ENCODE measurements around the gene IQGAP2.

IQGAP2 gene

DNA sequence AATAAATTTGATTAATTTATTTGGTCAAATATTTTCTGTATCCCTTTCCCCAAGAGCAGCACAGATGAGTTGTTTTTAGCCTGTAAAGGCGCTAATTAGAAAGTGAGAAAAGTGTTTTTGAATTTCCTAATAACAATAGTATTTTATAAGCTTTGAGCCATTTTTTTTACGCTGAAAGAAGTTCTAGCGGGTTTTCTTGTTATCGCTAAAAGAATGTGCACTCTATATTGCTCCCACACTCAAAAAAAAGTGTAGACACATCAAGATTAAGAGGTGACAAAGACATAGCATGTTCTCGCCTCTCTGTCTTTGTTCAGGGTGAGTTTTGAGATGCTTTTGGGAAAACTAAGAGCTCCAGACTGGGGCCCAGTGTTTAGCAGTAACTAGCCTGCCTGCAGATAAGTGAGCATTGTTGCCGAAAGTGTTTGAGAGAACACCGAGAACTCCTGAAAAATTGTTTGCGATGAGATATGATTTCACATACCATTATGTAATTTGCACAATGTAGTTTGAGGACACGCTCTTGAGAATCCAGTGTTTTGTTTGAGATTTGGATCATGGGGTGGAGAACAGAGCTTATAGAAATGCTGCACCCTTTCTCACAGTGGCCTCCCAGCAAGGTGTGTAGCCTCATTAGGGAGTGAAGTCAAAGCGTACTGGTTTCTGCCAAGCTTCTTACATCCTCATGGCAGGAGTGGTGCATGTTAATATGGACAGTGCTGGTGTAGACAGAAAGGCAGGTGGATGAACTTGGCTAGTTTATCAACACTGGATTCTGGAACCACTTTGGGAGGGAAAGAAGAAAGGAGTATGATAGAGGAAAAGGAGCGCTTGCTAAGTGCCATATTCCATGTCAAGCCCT lies 314.4 kb downstream of the IQGAP2 start:
- peaks cover 0 to 12% (median 8%) of the 10 kb centered on the region in 11 experiments; a peak in 10 of 22 replicates for H3K9me3 ChIP-seq (replicated peaks in 1 of 11)
- peak overlapping the region in 2 of 10 experiments; percentile 68; a peak in 3 of 20 replicates for H3K4me3 ChIP-seq
- no peak overlapping the region for H3K9ac ChIP-seq
- no peaks in the 10 kb centered on the region for H3K36me3 ChIP-seq
- H3K4me1 ChIP-seq, result peaks cover 23 to 35% (median 26%) of the 10 kb centered on the region in 10 experiments
- H3K27ac ChIP-seq, result no peak overlapping the region
- peaks cover 50 to 63% (median 60%) of the 10 kb centered on the region in 11 experiments for H3K27me3 ChIP-seq
- TF ChIP-seq Cebpa-rat (IDR thresholded peaks at IDR 0.05), result no peak
- peak overlapping the region in 8 of 11 experiments; percentile 93 to 100 (median 96); a peak in 11 of 22 replicates for H3K4me2 ChIP-seq
- peaks cover 0 to 19% (median 9%) of the 10 kb centered on the region in 11 experiments; a peak in 11 of 22 replicates for H4K20me1 ChIP-seq

DNA sequence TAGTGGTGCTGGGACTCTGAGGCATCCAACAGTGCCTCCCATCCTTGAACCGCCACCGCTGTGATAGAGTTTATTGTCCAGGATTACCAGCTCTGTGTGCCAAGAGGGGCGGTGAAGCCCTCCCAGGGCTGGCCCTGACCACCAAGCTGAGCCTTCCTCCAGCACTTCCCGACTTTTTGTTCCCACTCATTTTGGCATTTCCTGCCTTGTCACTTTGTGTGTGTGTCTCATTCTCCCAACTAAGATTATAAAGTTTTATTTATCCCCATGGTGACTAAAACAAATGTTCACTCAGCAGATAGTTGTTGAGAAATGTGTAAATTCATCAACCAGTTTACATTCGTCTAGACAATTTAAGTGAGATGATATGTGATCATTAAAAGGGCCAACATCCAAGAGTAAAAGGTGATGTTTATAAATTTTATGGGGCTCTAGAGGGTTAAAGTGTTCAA lies 315.3 kb downstream of the IQGAP2 start:
- Histone ChIP-seq H3K4me3 (no peak overlapping the region), H3K4me1 (peaks cover 23 to 35% (median 26%) of the 10 kb centered on the region in 10 experiments), H3K27me3 (peaks cover 46 to 56% (median 55%) of the 10 kb centered on the region in 11 experiments), H3K9ac (no peak overlapping the region), H3K27ac (no peak overlapping the region), H3K4me2 (no peak overlapping the region), H4K20me1 (peaks cover 0 to 19% (median 9%) of the 10 kb centered on the region in 11 experiments; a peak in 11 of 22 replicates), H3K9me3 (replicated peaks in 1 of 11) (peaks cover 0 to 8% (median 4%) of the 10 kb centered on the region in 11 experiments; a peak in 10 of 22 replicates), H3K36me3 (no peaks in the 10 kb centered on the region)
- no peak for TF ChIP-seq Cebpa-rat (IDR thresholded peaks at IDR 0.05)

DNA sequence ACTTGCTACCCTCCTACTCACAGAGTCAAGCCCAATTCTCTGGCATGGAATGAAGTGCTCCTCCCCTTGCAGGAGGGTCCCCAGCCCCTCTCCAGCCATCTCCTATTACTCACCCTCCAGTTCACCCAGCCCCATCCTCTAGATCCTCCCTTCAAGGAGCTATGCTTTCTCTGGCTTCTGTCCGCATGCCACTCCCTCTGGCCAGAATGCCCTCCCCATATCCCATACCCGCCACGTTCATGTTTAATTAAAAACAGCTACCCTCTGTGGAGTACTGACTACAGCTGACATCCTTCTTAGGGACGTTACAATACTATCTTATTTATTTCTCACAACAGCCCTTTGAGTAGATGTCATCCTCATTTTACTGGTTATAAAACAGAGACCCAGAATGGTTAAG lies 315.8 kb downstream of the IQGAP2 start:
- H3K9ac ChIP-seq, result no peak overlapping the region
- peaks cover 0 to 19% (median 9%) of the 10 kb centered on the region in 11 experiments; a peak in 11 of 22 replicates for H4K20me1 ChIP-seq

DNA sequence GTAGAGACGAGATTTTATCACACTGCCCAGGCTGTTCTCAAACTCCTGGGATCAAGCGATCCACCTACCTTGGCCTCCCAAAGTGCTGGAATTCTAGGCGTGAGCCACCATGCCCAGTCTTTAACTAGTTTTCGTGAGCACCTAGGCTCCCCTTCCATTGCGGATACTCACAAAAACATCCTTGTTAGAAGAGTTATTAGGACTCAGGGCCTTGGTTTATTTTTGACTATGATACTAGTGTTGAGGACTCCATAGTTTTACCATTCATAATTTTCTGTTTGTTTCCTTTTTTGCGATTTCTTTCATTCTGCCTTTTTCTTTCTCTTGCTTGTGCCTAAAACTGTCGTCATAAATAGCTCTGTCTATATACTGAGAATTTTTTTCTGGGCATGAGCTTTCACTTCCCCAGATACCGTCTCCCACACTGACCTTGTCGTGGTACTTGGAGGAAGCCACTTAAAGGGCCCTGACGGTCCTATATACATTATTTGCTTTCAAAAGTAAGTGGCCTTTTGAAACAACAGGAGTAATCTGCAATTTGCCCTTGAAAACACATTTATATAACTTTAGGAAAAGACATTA lies 318.0 kb downstream of the IQGAP2 start:
- H3K9ac ChIP-seq, result no peak overlapping the region
- no peak for TF ChIP-seq Cebpa-rat (IDR thresholded peaks at IDR 0.05)
- no peak overlapping the region for H3K27ac ChIP-seq
- 0 out of 22 replicates have a peak, but pooled peaks cover 0 to 1% (median 0%) of the 10 kb centered on the region in 11 experiments for H3K9me3 ChIP-seq (replicated peaks in 1 of 11)
- no peaks in the 10 kb centered on the region for H3K36me3 ChIP-seq
- H3K4me3 ChIP-seq, result no peak overlapping the region
- H3K4me2 ChIP-seq, result peak overlapping the region in 6 of 11 experiments; percentile 13 to 71 (median 60); a peak in 11 of 22 replicates
- peaks cover 23 to 30% (median 28%) of the 10 kb centered on the region in 11 experiments for H3K27me3 ChIP-seq
- H3K4me1 ChIP-seq, result peaks cover 9 to 22% (median 14%) of the 10 kb centered on the region in 10 experiments; a peak in 19 of 20 replicates
- peaks cover 0 to 8% (median 0%) of the 10 kb centered on the region in 11 experiments; a peak in 3 of 22 replicates for H4K20me1 ChIP-seq

More for the DNA sequence above, 315.8 kb downstream of the IQGAP2 start:
- Histone ChIP-seq H3K4me3 (no peak overlapping the region), H3K27ac (no peak overlapping the region), H3K4me2 (no peak overlapping the region), H3K27me3 (peaks cover 42 to 52% (median 50%) of the 10 kb centered on the region in 11 experiments), H3K4me1 (peaks cover 23 to 35% (median 26%) of the 10 kb centered on the region in 10 experiments), H3K9me3 (replicated peaks in 1 of 11) (peaks cover 0 to 3% (median 0%) of the 10 kb centered on the region in 11 experiments; a peak in 5 of 22 replicates), H3K36me3 (no peaks in the 10 kb centered on the region)
- TF ChIP-seq Cebpa-rat (IDR thresholded peaks at IDR 0.05), result no peak

DNA sequence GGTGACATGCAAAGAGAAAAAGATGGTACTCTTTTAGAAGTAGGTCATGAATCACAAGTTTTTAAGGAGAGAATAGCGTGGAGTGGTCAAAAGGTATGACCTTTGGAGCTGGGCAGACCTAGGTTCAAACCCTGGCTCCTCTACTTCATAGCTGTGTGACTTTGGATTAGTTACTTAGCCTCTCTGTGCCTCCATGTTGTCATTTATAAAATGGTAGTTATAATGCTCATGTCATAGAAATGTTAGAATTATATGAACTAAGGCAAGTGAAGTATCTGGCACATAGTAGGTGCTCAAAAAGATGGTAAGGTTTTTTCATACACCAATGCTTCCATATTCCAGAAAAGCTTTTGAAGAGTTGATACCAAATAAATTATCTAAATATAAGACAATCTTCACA lies 320.2 kb downstream of the IQGAP2 start:
- Histone ChIP-seq H3K4me3 (no peak overlapping the region), H3K9me3 (replicated peaks in 1 of 11) (peaks cover 6 to 23% (median 14%) of the 10 kb centered on the region in 11 experiments; a peak in 20 of 22 replicates), H3K9ac (no peak overlapping the region), H3K4me2 (no peak overlapping the region), H4K20me1 (no peaks in the 10 kb centered on the region), H3K27ac (no peak overlapping the region), H3K27me3 (peaks cover 1 to 8% (median 6%) of the 10 kb centered on the region in 11 experiments; a peak in 21 of 22 replicates), H3K4me1 (peaks cover 0 to 16% (median 5%) of the 10 kb centered on the region in 10 experiments; a peak in 10 of 20 replicates), H3K36me3 (0 out of 22 replicates have a peak, but pooled peaks cover 0 to 4% (median 0%) of the 10 kb centered on the region in 11 experiments)
- no peak for TF ChIP-seq Cebpa-rat (IDR thresholded peaks at IDR 0.05)

DNA sequence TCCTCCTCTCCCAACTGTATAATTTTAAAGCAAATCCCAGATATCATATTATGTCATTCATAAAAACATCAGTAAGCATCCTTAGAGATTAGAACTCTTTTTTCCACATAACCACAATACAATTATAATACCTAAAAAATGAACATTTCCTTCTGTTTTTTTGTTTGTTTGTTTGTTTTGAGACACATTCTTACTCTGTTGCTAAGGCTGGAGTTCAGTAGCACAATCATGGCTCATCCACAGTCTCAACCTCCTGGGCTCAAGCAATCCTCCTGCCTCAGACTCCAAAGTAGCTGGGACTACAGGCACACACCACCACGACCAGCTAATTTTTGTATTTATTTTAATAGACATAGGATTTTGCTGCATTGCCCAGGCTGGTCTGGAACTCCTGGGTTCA lies 320.8 kb downstream of the IQGAP2 start:
- H3K36me3 ChIP-seq, result 0 out of 22 replicates have a peak, but pooled peaks cover 0 to 4% (median 0%) of the 10 kb centered on the region in 11 experiments
- H3K27me3 ChIP-seq, result peaks cover 0 to 1% (median 0%) of the 10 kb centered on the region in 11 experiments; a peak in 2 of 22 replicates
- no peak overlapping the region for H3K4me2 ChIP-seq
- no peak overlapping the region for H3K9ac ChIP-seq
- H3K27ac ChIP-seq, result no peak overlapping the region
- no peak overlapping the region for H3K4me3 ChIP-seq
- peaks cover 12 to 29% (median 21%) of the 10 kb centered on the region in 11 experiments for H3K9me3 ChIP-seq (replicated peaks in 1 of 11)
- H4K20me1 ChIP-seq, result no peaks in the 10 kb centered on the region
- H3K4me1 ChIP-seq, result peaks cover 0 to 16% (median 5%) of the 10 kb centered on the region in 10 experiments; a peak in 10 of 20 replicates
- TF ChIP-seq Cebpa-rat (IDR thresholded peaks at IDR 0.05), result no peak

DNA sequence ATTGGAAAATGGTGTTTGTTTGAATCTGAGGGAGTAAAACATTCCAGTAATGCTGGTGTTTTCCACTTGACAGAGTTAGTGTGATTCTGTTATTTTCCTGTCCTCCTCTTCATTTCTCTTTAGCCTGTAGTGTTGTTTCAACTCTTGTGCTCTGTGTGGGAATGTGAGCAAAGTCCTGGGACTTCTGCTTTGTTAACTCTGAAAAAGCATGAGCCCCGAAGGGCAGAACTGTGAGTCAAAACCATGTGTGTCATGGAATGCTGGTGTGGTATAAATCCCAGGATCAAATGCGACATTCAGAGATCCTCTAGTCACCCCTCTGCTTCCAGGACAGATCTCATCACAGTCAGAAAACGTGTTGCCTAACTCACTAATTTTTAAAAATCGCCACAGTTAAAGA lies 321.8 kb downstream of the IQGAP2 start:
- no peak overlapping the region for H3K9ac ChIP-seq
- H3K36me3 ChIP-seq, result peaks cover 0 to 11% (median 0%) of the 10 kb centered on the region in 11 experiments; a peak in 5 of 22 replicates
- H3K4me3 ChIP-seq, result no peak overlapping the region
- H3K4me1 ChIP-seq, result peaks cover 0 to 16% (median 5%) of the 10 kb centered on the region in 10 experiments; a peak in 10 of 20 replicates
- TF ChIP-seq Cebpa-rat (IDR thresholded peaks at IDR 0.05), result no peak
- no peaks in the 10 kb centered on the region for H4K20me1 ChIP-seq
- peaks cover 22 to 39% (median 30%) of the 10 kb centered on the region in 11 experiments for H3K9me3 ChIP-seq (replicated peaks in 1 of 11)
- H3K27me3 ChIP-seq, result no peaks in the 10 kb centered on the region
- H3K4me2 ChIP-seq, result no peak overlapping the region
- no peak overlapping the region for H3K27ac ChIP-seq

DNA sequence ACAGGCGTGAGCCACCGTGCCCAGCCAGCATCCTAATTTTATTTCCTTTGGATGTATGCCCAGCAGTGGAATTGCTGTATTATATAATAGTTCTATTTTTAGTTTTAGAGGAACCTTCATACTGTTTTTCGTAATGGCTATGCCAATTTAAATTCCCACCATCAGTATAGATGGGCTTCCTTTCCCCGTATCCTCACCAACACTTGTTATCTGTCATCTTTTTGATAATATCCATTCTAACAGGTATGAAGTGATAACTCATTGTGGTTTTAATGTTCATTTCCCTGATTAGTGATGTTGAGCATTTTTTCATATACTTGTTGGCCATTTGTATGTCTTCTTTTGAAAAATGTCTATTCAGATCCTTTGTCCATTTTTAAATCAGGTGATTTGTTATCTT lies 325.9 kb downstream of the IQGAP2 start:
- Histone ChIP-seq H3K27me3 (no peaks in the 10 kb centered on the region), H3K27ac (no peak overlapping the region), H4K20me1 (no peaks in the 10 kb centered on the region), H3K9ac (no peak overlapping the region), H3K9me3 (replicated peaks in 1 of 11) (peaks cover 37 to 53% (median 45%) of the 10 kb centered on the region in 11 experiments), H3K4me1 (no peaks in the 10 kb centered on the region), H3K4me2 (no peak overlapping the region), H3K36me3 (peaks cover 0 to 15% (median 0%) of the 10 kb centered on the region in 11 experiments; a peak in 7 of 22 replicates), H3K4me3 (no peak overlapping the region)
- TF ChIP-seq Cebpa-rat (IDR thresholded peaks at IDR 0.05), result no peak
